Natural killer cell (primary cell): ENCODE results near the gene TOP3B. TPM values are rescaled to one million over a fixed set of nuclear protein-coding genes. Genes with fewer than 3 reads are reported as not detected.

Source experiments
- ATAC-seq, 3 donors: fragments of 150-1000 bp in 2 of 3; fragments of 200-7000 bp in 1 of 3; cut with Tn5 transposase; 1 replicate in 1 of 3; 2 replicates in 2 of 3; pipeline ENCODE4 v1.10.0; 2021; ENCODE audit warnings: mild to moderate bottlenecking in 2 of 3, moderate library complexity in 2 of 3
- DNase-seq, 2 donors: peaks; one replicate each; pipeline versions ENCODE4 v3.0.0 to v3.0.0-alpha.2; 2013 to 2021; ENCODE audit warnings: mixed read lengths in 1 of 2
- H3K27ac ChIP-seq: one replicate; pipeline ENCODE4 v1.5.1; 2013; ENCODE audit warnings: mild to moderate bottlenecking, low read length
- H3K27me3 ChIP-seq: one replicate; pipeline ENCODE4 v1.6.1; 2013; ENCODE audit warnings: low read length; ENCODE audit not compliant: control insufficient read depth, insufficient read depth
- H3K36me3 ChIP-seq: one replicate; pipeline ENCODE4 v1.6.1; 2013; ENCODE audit warnings: low read length; ENCODE audit not compliant: control insufficient read depth, insufficient read depth
- H3K4me1 ChIP-seq: one replicate; pipeline ENCODE4 v1.6.1; 2013; ENCODE audit warnings: low read length; ENCODE audit not compliant: control insufficient read depth, insufficient read depth
- H3K4me3 ChIP-seq: one replicate; pipeline ENCODE4 v1.5.1; 2013; ENCODE audit warnings: low read length
- H3K9me3 ChIP-seq: one replicate; pipeline ENCODE4 v1.6.1; 2013; ENCODE audit warnings: low read length; ENCODE audit not compliant: control insufficient read depth, insufficient read depth
- H3K27ac Mint-ChIP-seq, 2 donors: one replicate each; pipeline ENCODE4 v1.8.0; 2022; ENCODE audit warnings: mild to moderate bottlenecking in 2 of 2, mixed read lengths in 2 of 2, moderate library complexity in 1 of 2
- H3K27me3 Mint-ChIP-seq, 2 donors: one replicate each; pipeline ENCODE4 v1.8.0; 2022; ENCODE audit warnings: low read depth in 2 of 2, mixed read lengths in 2 of 2
- H3K36me3 Mint-ChIP-seq: one replicate; pipeline ENCODE4 v1.8.0; 2022; ENCODE audit warnings: mixed read lengths
- H3K4me1 Mint-ChIP-seq, 2 donors: one replicate each; pipeline ENCODE4 v1.8.0; 2022; ENCODE audit warnings: mixed read lengths in 2 of 2
- H3K4me3 Mint-ChIP-seq: one replicate; pipeline ENCODE4 v1.8.0; 2022; ENCODE audit warnings: mild to moderate bottlenecking, moderate library complexity, mixed read lengths
- H3K9me3 Mint-ChIP-seq, 2 donors: one replicate each; pipeline ENCODE4 v1.8.0; 2022; ENCODE audit warnings: mixed read lengths in 2 of 2
- CTCF ChIP-seq: fragments of 200-600 bp; IDR thresholded peaks from one replicate; pipeline ENCODE4 v1.8.0; 2022; ENCODE audit warnings: antibody characterized with exemption
- WGBS: methylation state at CpG from one replicate; pipeline ENCODE4 v1.1.7; 2013; ENCODE audit warnings: missing lambda C conversion rate; ENCODE audit not compliant: insufficient coverage; 5-methylcytosine and 5-hydroxymethylcytosine counted together
- intact Hi-C: fragments of 100-400 bp; cut with micrococcal nuclease; formaldehyde crosslinking; loops from one replicate; pipeline ENCODE4 v1.14.2; 2022
- total RNA-seq, 4 donors: library from RNA; stranded (reverse); fragments of 120-200 nt in 1 of 4; gene quantifications; one replicate each; pipeline versions ENCODE4 v1.2.3 to v1.2.4, GENCODE V29; 2013 to 2022

Gene TOP3B
- total RNA-seq, 3 donors from 2014 or later (not counting 1 experiment from before 2014, with no cell fraction given) = 45.8 to 66.0 (median 62.7) TPM

GRCh38 chr22:21951062-21951461 lies 31.5 kb downstream of the TOP3B start:
- H3K36me3 Mint-ChIP-seq = no peaks in the 10 kb centered on the region
- no peak overlapping the region for H3K4me3 ChIP-seq

GRCh38 chr22:21949948-21950347 lies 32.6 kb downstream of the TOP3B start:
- Mint-ChIP-seq H3K36me3 (no peaks in the 10 kb centered on the region), H3K4me1 (peaks cover 7 to 39% of the 10 kb centered on the region in 2 donors), H3K27me3 (no peaks in the 10 kb centered on the region), H3K27ac (no peak overlapping the region), H3K9me3 (no peaks in the 10 kb centered on the region), H3K4me3 (no peak overlapping the region)
- WGBS = 87% methylated on average over 1 of the region's 1 CpG
- no peak for ATAC-seq
- DNase-seq = no peak
- no peak overlapping the region for H3K4me3 ChIP-seq
- H3K9me3 ChIP-seq = no peaks in the 10 kb centered on the region
- no peak for TF ChIP-seq CTCF
- intact Hi-C loops = no loop called here
- H3K27me3 ChIP-seq = no peaks in the 10 kb centered on the region
- peaks cover 9% of the 10 kb centered on the region for H3K36me3 ChIP-seq
- no peak overlapping the region for H3K27ac ChIP-seq
- H3K4me1 ChIP-seq = peaks cover 22% of the 10 kb centered on the region

More at GRCh38 chr22:21951062-21951461, 31.5 kb downstream of the TOP3B start:
- Mint-ChIP-seq H3K27me3 (no peaks in the 10 kb centered on the region), H3K4me3 (peak overlapping the region; percentile 63), H3K4me1 (peaks cover 7 to 36% of the 10 kb centered on the region in 2 donors), H3K9me3 (no peaks in the 10 kb centered on the region), H3K27ac (no peak overlapping the region)
- no peak for TF ChIP-seq CTCF
- Histone ChIP-seq H3K27me3 (no peaks in the 10 kb centered on the region), H3K27ac (no peak overlapping the region), H3K4me1 (peaks cover 22% of the 10 kb centered on the region), H3K9me3 (no peaks in the 10 kb centered on the region), H3K36me3 (no peaks in the 10 kb centered on the region)
- WGBS = 90% methylated on average over 6 of the region's 7 CpGs
- intact Hi-C loops = no loop called here
- DNase-seq (no peak), ATAC-seq (no peak)

GRCh38 chr22:21949569-21949918 lies 33.0 kb downstream of the TOP3B start:
- no peak overlapping the region for H3K27ac Mint-ChIP-seq
- H3K9me3 ChIP-seq = no peaks in the 10 kb centered on the region
- H3K27me3 ChIP-seq = no peaks in the 10 kb centered on the region
- peaks cover 22% of the 10 kb centered on the region for H3K4me1 ChIP-seq
- no peaks in the 10 kb centered on the region for H3K9me3 Mint-ChIP-seq
- intact Hi-C loops = no loop called here
- no peak for TF ChIP-seq CTCF
- no peaks in the 10 kb centered on the region for H3K36me3 Mint-ChIP-seq
- no peaks in the 10 kb centered on the region for H3K27me3 Mint-ChIP-seq
- ATAC-seq (no peak), DNase-seq (no peak)
- H3K4me3 Mint-ChIP-seq = no peak overlapping the region
- peaks cover 7 to 39% of the 10 kb centered on the region in 2 donors for H3K4me1 Mint-ChIP-seq
- peaks cover 13% of the 10 kb centered on the region for H3K36me3 ChIP-seq
- H3K27ac ChIP-seq = no peak overlapping the region
- WGBS = 86% methylated on average over 8 of the region's 8 CpGs
- no peak overlapping the region for H3K4me3 ChIP-seq

- ATAC-seq = no peak
- Mint-ChIP-seq H3K36me3 (no peaks in the 10 kb centered on the region), H3K27ac (no peak overlapping the region), H3K9me3 (no peaks in the 10 kb centered on the region), H3K27me3 (no peaks in the 10 kb centered on the region), H3K4me1 (peaks cover 7 to 39% of the 10 kb centered on the region in 2 donors), H3K4me3 (no peak overlapping the region)
- intact Hi-C loops = no loop called here
- no peak for TF ChIP-seq CTCF
- no peak overlapping the region for H3K27ac ChIP-seq
- peaks cover 22% of the 10 kb centered on the region for H3K4me1 ChIP-seq
- H3K27me3 ChIP-seq = no peaks in the 10 kb centered on the region
- DNase-seq = no peak
- peaks cover 13% of the 10 kb centered on the region for H3K36me3 ChIP-seq
- 76% methylated on average over 7 of the region's 7 CpGs for WGBS
- no peaks in the 10 kb centered on the region for H3K9me3 ChIP-seq
- H3K4me3 ChIP-seq = no peak overlapping the region
Observed at GRCh38 chr22:21948824-21949568, 33.6 kb downstream of the TOP3B start.
